Endothelial cell of umbilical vein (primary cell): Measurements from ENCODE around the gene DTD1. TPM values are rescaled to one million over a fixed set of nuclear protein-coding genes. Genes with fewer than 3 reads are reported as not detected.

Experiments
- BruUV-seq: library from RNA; stranded (reverse); fragments of 400-500 nt; replicated peaks from 2 replicates; lab custom pipeline; 2021; lab: Mats Ljungman, UMichigan
- CTCF ChIA-PET: fragments of 300-600, 350-600 bp; sonication (Branson Sonifier 250); formaldehyde crosslinking; loops from one replicate; lab custom pipeline; 2021; ENCODE audit warnings: antibody characterized with exemption, inconsistent platforms; lab: Charles Lee
- POLR2A ChIA-PET: fragments of 300-600, 350-600 bp; sonication (Branson Sonifier 250); formaldehyde crosslinking; loops from one replicate; lab custom pipeline; 2021; ENCODE audit warnings: antibody characterized with exemption, inconsistent platforms; lab: Charles Lee
- DNase-seq: peaks from one replicate; pipeline ENCODE4 v3.0.0-alpha.2; 2011; ENCODE audit warnings: low read depth, low spot score
- FAIRE-seq: peaks from 2 replicates; lab custom pipeline; 2011; peaks lifted over from hg19 to GRCh38; lab: Jason Lieb, UNC
- H2AFZ ChIP-seq: 2 replicates; pipeline ENCODE4 v1.6.0; 2012; ENCODE audit warnings: low read depth, low read length, control low read depth, inconsistent platforms
- H3K27ac ChIP-seq: 2 replicates; pipeline ENCODE4 v1.5.1; 2011; ENCODE audit warnings: low read depth, mild to moderate bottlenecking, control low read depth, low read length, moderate library complexity; ENCODE audit not compliant: insufficient read depth
- H3K27me3 ChIP-seq, 2 experiments: 2 replicates each; pipeline versions ENCODE4 v1.6.0 to v1.6.1; 2011; ENCODE audit warnings: low read length in 2 of 2, mixed read lengths in 1 of 2; ENCODE audit not compliant: control insufficient read depth in 2 of 2, insufficient read depth in 2 of 2
- H3K36me3 ChIP-seq, 2 experiments: 2 replicates in 1 of 2; 3 replicates in 1 of 2; pipeline ENCODE4 v1.5.1; 2011; ENCODE audit warnings: low read length in 2 of 2, mild to moderate bottlenecking in 1 of 2, moderate library complexity in 1 of 2; ENCODE audit not compliant: control insufficient read depth in 2 of 2, insufficient read depth in 2 of 2; ENCODE audit errors: extremely low read depth in 1 of 2
- H3K4me1 ChIP-seq: 3 replicates; pipeline ENCODE4 v1.5.1; 2011; ENCODE audit warnings: mild to moderate bottlenecking, low read length; ENCODE audit not compliant: control insufficient read depth, insufficient read depth; ENCODE audit errors: extremely low read depth
- H3K4me2 ChIP-seq: 2 replicates; pipeline ENCODE4 v1.6.1; 2011; ENCODE audit warnings: low read length, control low read depth, mixed read lengths; ENCODE audit not compliant: insufficient read depth
- H3K4me3 ChIP-seq, 3 experiments: fragments of 200-600 bp in 1 of 3; sonication (generic), shearing (Covaris generic) in 1 of 3; replicated peaks in 1 of 3; 2 replicates each; pipeline ENCODE4 v1.5.1; 2011 to 2016; ENCODE audit warnings: control low read depth in 3 of 3, low read length in 3 of 3, mild to moderate bottlenecking in 2 of 3, inconsistent platforms in 1 of 3, low read depth in 1 of 3, moderate library complexity in 1 of 3; ENCODE audit not compliant: insufficient read depth in 1 of 3
- H3K79me2 ChIP-seq: 2 replicates; pipeline ENCODE4 v1.6.0; 2012; ENCODE audit warnings: low read length, inconsistent platforms; ENCODE audit not compliant: control insufficient read depth, insufficient read depth
- H3K9ac ChIP-seq: replicated peaks from 2 replicates; pipeline ENCODE3; 2011; ENCODE audit warnings: low read length, control low read depth; ENCODE audit not compliant: insufficient read depth; ENCODE audit errors: extremely low read depth
- H3K9me1 ChIP-seq: replicated peaks from 3 replicates; pipeline ENCODE4 v1.6.0; 2011; ENCODE audit warnings: mild to moderate bottlenecking, low read length; ENCODE audit not compliant: control insufficient read depth, insufficient read depth; ENCODE audit errors: extremely low read depth
- H3K9me3 ChIP-seq: replicated peaks from 2 replicates; pipeline ENCODE4 v1.5.1; 2012; ENCODE audit warnings: low read length, inconsistent platforms; ENCODE audit not compliant: control insufficient read depth, insufficient read depth
- H4K20me1 ChIP-seq: replicated peaks from 2 replicates; pipeline ENCODE3; 2011; ENCODE audit warnings: mild to moderate bottlenecking, low read length; ENCODE audit not compliant: control insufficient read depth, insufficient read depth; ENCODE audit errors: extremely low read depth
- EZH2 ChIP-seq: IDR thresholded peaks from 2 replicates; pipeline ENCODE4 v1.6.1; 2012; ENCODE audit warnings: borderline replicate concordance, low read depth, mild to moderate bottlenecking, moderate library complexity, low read length, inconsistent platforms; ENCODE audit not compliant: severe bottlenecking
- FOS ChIP-seq: IDR thresholded peaks from 2 replicates; pipeline ENCODE4 v1.6.1; 2011; ENCODE audit warnings: mild to moderate bottlenecking, low read length, moderate library complexity, borderline replicate concordance; ENCODE audit not compliant: insufficient read depth
- GATA2 ChIP-seq: IDR thresholded peaks from 2 replicates; pipeline ENCODE4 v1.7.0; 2011; ENCODE audit warnings: low read depth, mild to moderate bottlenecking, moderate library complexity, mixed read lengths, low read length; ENCODE audit not compliant: insufficient read length, insufficient read depth
- JUN ChIP-seq: IDR thresholded peaks from 2 replicates; pipeline ENCODE4 v1.6.1; 2011; ENCODE audit warnings: borderline replicate concordance, low read depth; ENCODE audit not compliant: insufficient read length, insufficient read depth
- MYC ChIP-seq: IDR thresholded peaks from one replicate; pipeline ENCODE4 v1.6.1; 2011; ENCODE audit warnings: mild to moderate bottlenecking, low read depth, low read length
- POLR2A ChIP-seq: IDR thresholded peaks from 2 replicates; pipeline ENCODE4 v1.6.1; 2012; ENCODE audit warnings: low read depth, mild to moderate bottlenecking, control low read depth, low read length
- POLR2AphosphoS5 ChIP-seq: IDR thresholded peaks from 2 replicates; pipeline ENCODE4 v1.6.1; 2012; ENCODE audit warnings: low read depth, mild to moderate bottlenecking, control low read depth, low read length, moderate library complexity; ENCODE audit not compliant: insufficient read depth
- dilution Hi-C: fragments of 300-500 bp; cut with MboI; formaldehyde crosslinking; loops from one replicate; pipeline ENCODE4 v1.15.0; 2019; ENCODE audit warnings: low sequenced_read_pairs; ENCODE audit not compliant: extremely low pct_ligation_motif_present
- intact Hi-C: fragments of 100-400 bp; cut with micrococcal nuclease; formaldehyde crosslinking; loops from one replicate; pipeline ENCODE4 v1.10.0; 2022
- polyA plus RNA-seq, 4 experiments: library from polyadenylated mRNA; depleted of rRNA in 3 of 4; stranded (reverse) in 3 of 4; unstranded in 1 of 4; fragments of >200 nt; gene quantifications; 2 replicates each; pipeline versions ENCODE4 v1.2.1 to v1.2.3, GENCODE V29; 2011 to 2012; ENCODE audit warnings: missing spikeins in 1 of 4
- total RNA-seq: library from RNA; stranded (reverse); gene quantifications from 2 replicates; pipeline ENCODE4 v1.2.3, GENCODE V29; 2021
- TF ChIP-seq, protein P1 (sequence below), 2 donors: IDR thresholded peaks; 1 replicate in 1 of 2; 2 replicates in 1 of 2; pipeline ENCODE4 v1.5.1; 2011; ENCODE audit warnings: low read length in 2 of 2, mild to moderate bottlenecking in 2 of 2, moderate library complexity in 2 of 2, control low read depth in 1 of 2, inconsistent platforms in 1 of 2, low read depth in 1 of 2; ENCODE audit not compliant: insufficient read depth in 1 of 2; ENCODE audit errors: extremely low read depth in 1 of 2
- TF ChIP-seq, protein P2 (sequence below): IDR thresholded peaks from 2 replicates; pipeline ENCODE4 v1.6.1; 2011; ENCODE audit not compliant: insufficient read depth, insufficient read length

Gene DTD1
- total and polyA plus RNA-seq, 2 donors (not counting 3 experiments of a cell fraction or from before 2014, with no cell fraction given), result 48.2 to 50.8 TPM

DNA sequence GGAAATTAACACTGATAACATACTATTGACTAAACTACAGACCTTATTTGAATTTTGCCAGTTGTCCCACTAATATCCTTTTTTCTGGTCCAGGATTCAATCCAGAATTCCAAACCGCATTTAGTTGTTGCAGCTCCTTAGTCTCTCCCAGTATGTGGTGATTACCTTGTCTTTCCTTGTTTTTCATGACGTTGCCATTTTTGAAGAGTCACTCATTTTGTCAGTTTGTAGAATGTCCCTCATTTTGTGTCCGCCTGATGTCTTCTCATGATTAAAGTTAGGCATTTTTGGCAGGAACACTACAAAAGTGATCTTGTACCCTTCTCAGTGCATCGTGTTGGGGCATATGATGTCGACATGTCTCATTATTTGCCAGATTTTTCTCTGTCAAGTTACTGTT lies 33.1 kb downstream of the DTD1 start:
- FAIRE-seq, result no peak

More for the DNA sequence above, 33.1 kb downstream of the DTD1 start:
- Histone ChIP-seq H3K27ac (no peak overlapping the region), H3K27me3 (no peaks in the 10 kb centered on the region), H3K9me3 (no peaks in the 10 kb centered on the region), H3K9me1 (no peaks in the 10 kb centered on the region), H3K36me3 (no peaks in the 10 kb centered on the region), H3K79me2 (no peaks in the 10 kb centered on the region), H3K4me2 (no peak overlapping the region), H4K20me1 (no peaks in the 10 kb centered on the region), H2AFZ (no peak overlapping the region), H3K4me3 (no peak overlapping the region), H3K4me1 (no peaks in the 10 kb centered on the region), H3K9ac (no peak overlapping the region)
- ChIA-PET POLR2A (no interaction called here), CTCF (interaction anchor here (2.4 kb wide), 1 partner anchor 11 kb away, joined by 7 read pairs; no protein-coding TSS in a partner anchor)
- no peak for DNase-seq
- TF ChIP-seq, protein P1, sequence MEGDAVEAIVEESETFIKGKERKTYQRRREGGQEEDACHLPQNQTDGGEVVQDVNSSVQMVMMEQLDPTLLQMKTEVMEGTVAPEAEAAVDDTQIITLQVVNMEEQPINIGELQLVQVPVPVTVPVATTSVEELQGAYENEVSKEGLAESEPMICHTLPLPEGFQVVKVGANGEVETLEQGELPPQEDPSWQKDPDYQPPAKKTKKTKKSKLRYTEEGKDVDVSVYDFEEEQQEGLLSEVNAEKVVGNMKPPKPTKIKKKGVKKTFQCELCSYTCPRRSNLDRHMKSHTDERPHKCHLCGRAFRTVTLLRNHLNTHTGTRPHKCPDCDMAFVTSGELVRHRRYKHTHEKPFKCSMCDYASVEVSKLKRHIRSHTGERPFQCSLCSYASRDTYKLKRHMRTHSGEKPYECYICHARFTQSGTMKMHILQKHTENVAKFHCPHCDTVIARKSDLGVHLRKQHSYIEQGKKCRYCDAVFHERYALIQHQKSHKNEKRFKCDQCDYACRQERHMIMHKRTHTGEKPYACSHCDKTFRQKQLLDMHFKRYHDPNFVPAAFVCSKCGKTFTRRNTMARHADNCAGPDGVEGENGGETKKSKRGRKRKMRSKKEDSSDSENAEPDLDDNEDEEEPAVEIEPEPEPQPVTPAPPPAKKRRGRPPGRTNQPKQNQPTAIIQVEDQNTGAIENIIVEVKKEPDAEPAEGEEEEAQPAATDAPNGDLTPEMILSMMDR (IDR thresholded peaks at IDR 0.05; ENCODE audit: extremely low read depth in 1 of 2, insufficient read depth in 1 of 2, low read depth in 1 of 2, low read length in 2 of 2), result no peak
- TF ChIP-seq POLR2A, result no peak
- no peak for TF ChIP-seq FOS
- no peak for TF ChIP-seq GATA2
- TF ChIP-seq JUN, result no peak
- TF ChIP-seq EZH2, result no peak
- TF ChIP-seq, protein P2, sequence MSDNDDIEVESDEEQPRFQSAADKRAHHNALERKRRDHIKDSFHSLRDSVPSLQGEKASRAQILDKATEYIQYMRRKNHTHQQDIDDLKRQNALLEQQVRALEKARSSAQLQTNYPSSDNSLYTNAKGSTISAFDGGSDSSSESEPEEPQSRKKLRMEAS, result no peak
- no peak for TF ChIP-seq POLR2AphosphoS5
- no peak for TF ChIP-seq MYC
- intact Hi-C loops, result no loop called here
- dilution Hi-C loops, result no loop called here
- no TSS peak for BruUV-seq
